ENCODE measurements around the gene FAM219B. TPM values are rescaled to one million over a fixed set of nuclear protein-coding genes. Genes with fewer than 3 reads are reported as not detected.

Gene FAM219B
- total RNA-seq, 1 experiment from 2014 or later = 56.2 TPM

- H3K4me1 Mint-ChIP-seq (ENCODE audit: low read depth, unreplicated experiment) = peaks cover 37% of the 10 kb centered on the region
- TF ChIP-seq CTCF (IDR thresholded peaks at IDR 0.05; ENCODE audit: unreplicated experiment) = no peak
- peaks cover 20% of the 10 kb centered on the region for H3K27me3 Mint-ChIP-seq (ENCODE audit: unreplicated experiment)
- H3K4me3 Mint-ChIP-seq (ENCODE audit: low read depth, unreplicated experiment) = peak overlapping the region; percentile 71
- H3K27ac Mint-ChIP-seq (ENCODE audit: unreplicated experiment) = no peak overlapping the region
- BruUV-seq (replicated peaks) = no TSS peak
- peaks cover 41% of the 10 kb centered on the region for H3K36me3 Mint-ChIP-seq (ENCODE audit: insufficient read depth, unreplicated experiment)
- CTCF ChIA-PET = interaction anchor here (0.8 to 1.1 kb wide), 3 partner anchors 20 to 89 kb away, joined by 3 to 4 read pairs (median 3); no protein-coding TSS in a partner anchor
- intact Hi-C loops (cut with micrococcal nuclease; ENCODE audit: unreplicated experiment) = no loop called here
- no peaks in the 10 kb centered on the region for H3K9me3 Mint-ChIP-seq (ENCODE audit: low read depth, unreplicated experiment)
- DNase-seq = no peak
These were observed 47.9 kb upstream of the FAM219B start for GRCh38 chr15:74954515-74954914.

GRCh38 chr15:74951006-74951405, 44.4 kb upstream of the FAM219B start:
- intact Hi-C loops (cut with micrococcal nuclease; ENCODE audit: unreplicated experiment) = loop anchor here (2.0 kb wide), 1 partner anchor 316 kb away; no protein-coding TSS in a partner anchor
- Mint-ChIP-seq H3K27ac (ENCODE audit: unreplicated experiment) (no peak overlapping the region), H3K4me1 (ENCODE audit: low read depth, unreplicated experiment) (peaks cover 23% of the 10 kb centered on the region), H3K27me3 (ENCODE audit: unreplicated experiment) (no peaks in the 10 kb centered on the region), H3K9me3 (ENCODE audit: low read depth, unreplicated experiment) (no peaks in the 10 kb centered on the region), H3K4me3 (ENCODE audit: low read depth, unreplicated experiment) (no peak overlapping the region), H3K36me3 (ENCODE audit: insufficient read depth, unreplicated experiment) (peaks cover 15% of the 10 kb centered on the region)
- DNase-seq = no peak
- no peak for TF ChIP-seq CTCF (IDR thresholded peaks at IDR 0.05; ENCODE audit: unreplicated experiment)
- CTCF ChIA-PET = interaction anchor here (0.5 to 2.4 kb wide), 14 partner anchors 10 to 226 kb away, joined by 3 to 41 read pairs (median 4); partner anchors contain the start of genes COX5A, CYP1A1, FAM219B and SCAMP5
- no TSS peak for BruUV-seq (replicated peaks)

GRCh38 chr15:74950078-74950908, 43.6 kb upstream of the FAM219B start:
- peaks cover 17% of the 10 kb centered on the region for H3K4me1 Mint-ChIP-seq (ENCODE audit: low read depth, unreplicated experiment)
- H3K9me3 Mint-ChIP-seq (ENCODE audit: low read depth, unreplicated experiment) = no peaks in the 10 kb centered on the region
- no TSS peak for BruUV-seq (replicated peaks)
- H3K27ac Mint-ChIP-seq (ENCODE audit: unreplicated experiment) = no peak overlapping the region
- no peak overlapping the region for H3K4me3 Mint-ChIP-seq (ENCODE audit: low read depth, unreplicated experiment)
- intact Hi-C loops (cut with micrococcal nuclease; ENCODE audit: unreplicated experiment) = loop anchor here (1.0 to 2.0 kb wide), 2 partner anchors 179 to 315 kb away; no protein-coding TSS in a partner anchor
- TF ChIP-seq CTCF (IDR thresholded peaks at IDR 0.05; ENCODE audit: unreplicated experiment) = peak; percentile 96
- no peaks in the 10 kb centered on the region for H3K27me3 Mint-ChIP-seq (ENCODE audit: unreplicated experiment)
- peaks cover 8% of the 10 kb centered on the region for H3K36me3 Mint-ChIP-seq (ENCODE audit: insufficient read depth, unreplicated experiment)
- peak; percentile 87 for DNase-seq
- CTCF ChIA-PET = interaction anchor here (0.5 to 2.4 kb wide), 12 partner anchors 11 to 225 kb away, joined by 3 to 41 read pairs (median 4); partner anchors contain the start of genes COX5A, CYP1A1, FAM219B and SCAMP5

- CTCF ChIA-PET = interaction anchor here (1.2 to 1.6 kb wide), 3 partner anchors 13 to 167 kb away, joined by 3 to 11 read pairs (median 3); no protein-coding TSS in a partner anchor
- H3K36me3 Mint-ChIP-seq (ENCODE audit: insufficient read depth, unreplicated experiment) = peaks cover 33% of the 10 kb centered on the region
- intact Hi-C loops (cut with micrococcal nuclease; ENCODE audit: unreplicated experiment) = no loop called here
- H3K4me3 Mint-ChIP-seq (ENCODE audit: low read depth, unreplicated experiment) = peak within 1 kb of the TSS; percentile 93
- H3K9me3 Mint-ChIP-seq (ENCODE audit: low read depth, unreplicated experiment) = no peaks in the 10 kb centered on the region
- H3K4me1 Mint-ChIP-seq (ENCODE audit: low read depth, unreplicated experiment) = peaks cover 9% of the 10 kb centered on the region
- peak; percentile 97 for DNase-seq
- peaks cover 9% of the 10 kb centered on the region for H3K27me3 Mint-ChIP-seq (ENCODE audit: unreplicated experiment)
- no TSS peak for BruUV-seq (replicated peaks)
- no peak for TF ChIP-seq CTCF (IDR thresholded peaks at IDR 0.05; ENCODE audit: unreplicated experiment)
- H3K27ac Mint-ChIP-seq (ENCODE audit: unreplicated experiment) = peak within 1 kb of the TSS; percentile 66
These were observed 31.1 kb upstream of the FAM219B start, which contains the start of gene COX5A for GRCh38 chr15:74937590-74938371. Gene COX5A, minus strand, starts transcription at chr15:74938073. Its CDS starts 59 bp downstream, at chr15:74938014.

Measured in Calu3 (cell line).